HCT116 (cell line): ENCODE data around the gene JDP2. TPM values are rescaled to one million over a fixed set of nuclear protein-coding genes. Genes with fewer than 3 reads are reported as not detected.

ENCODE experiments used
- ATAC-seq: fragments of 200-7000 bp; cut with Tn5 transposase; 2 replicates; pipeline ENCODE4 v1.9.1; 2020; ENCODE audit warnings: mild to moderate bottlenecking, moderate library complexity
- BruUV-seq: library from RNA; stranded (reverse); fragments of 400-500 nt; replicated peaks from 2 replicates; lab custom pipeline; 2021; lab: Mats Ljungman, UMichigan
- CTCF ChIA-PET: fragments of 300-600 bp; sonication (Branson Sonifier 250); formaldehyde crosslinking; loops from one replicate; lab custom pipeline; 2021; ENCODE audit warnings: antibody characterized with exemption; lab: Charles Lee
- POLR2A ChIA-PET: fragments of 300-600, 350-600 bp; sonication (Branson Sonifier 250); formaldehyde crosslinking; loops from one replicate; lab custom pipeline; 2021; ENCODE audit warnings: antibody characterized with exemption; lab: Charles Lee
- RAD21 ChIA-PET, 2 experiments: fragments of 300-600 bp; sonication (Branson Sonifier 250); formaldehyde crosslinking; loops; one replicate each; lab custom pipeline; 2023; ENCODE audit warnings: low total read pairs in 2 of 2; ENCODE audit not compliant: uncharacterized antibody in 2 of 2, unreplicated experiment in 2 of 2, low non-redundant PET in 1 of 2; lab: Charles Lee
- DNase-seq: peaks from one replicate; pipeline ENCODE4 v3.0.0-alpha.2; 2010; ENCODE audit warnings: low read depth, low spot score
- H2AFZ ChIP-seq: fragments of 200-600 bp; shearing (Covaris generic), sonication (generic); 2 replicates; pipeline ENCODE4 v1.6.1; 2017; ENCODE audit warnings: low read depth, mixed run types, mixed read lengths, antibody characterized with exemption, low read length; ENCODE audit not compliant: poor library complexity, severe bottlenecking
- H3K27ac ChIP-seq: 2 replicates; pipeline ENCODE4 v1.5.1; 2012; ENCODE audit warnings: low read depth, low read length
- H3K27me3 ChIP-seq: fragments of 200-600 bp; sonication (generic); 2 replicates; pipeline ENCODE4 v1.6.1; 2016; ENCODE audit warnings: mixed run types, low read length, mixed read lengths; ENCODE audit not compliant: insufficient read depth
- H3K36me3 ChIP-seq, 2 experiments: fragments of 200-500 bp in 1 of 2; fragments of 200-600 bp in 1 of 2; sonication (Bioruptor generic) in 1 of 2; sonication (generic) in 1 of 2; 2 replicates each; pipeline versions ENCODE4 v1.5.1 to v1.6.1; 2014 to 2016; ENCODE audit warnings: low read length in 2 of 2, inconsistent platforms in 1 of 2, mixed read lengths in 1 of 2, mixed run types in 1 of 2; ENCODE audit not compliant: insufficient read depth in 2 of 2, control insufficient read depth in 1 of 2
- H3K4me1 ChIP-seq, 2 experiments: fragments of 200-600 bp in 1 of 2; sonication (generic) in 1 of 2; 2 replicates each; pipeline versions ENCODE4 v1.5.1 to v1.6.1; 2012 to 2017; ENCODE audit warnings: low read length in 2 of 2, inconsistent platforms in 1 of 2, mild to moderate bottlenecking in 1 of 2, mixed read lengths in 1 of 2, mixed run types in 1 of 2, moderate library complexity in 1 of 2; ENCODE audit not compliant: insufficient read depth in 2 of 2, control insufficient read depth in 1 of 2
- H3K4me2 ChIP-seq: fragments of 200-600 bp; sonication (generic); 2 replicates; pipeline ENCODE4 v1.6.1; 2017; ENCODE audit warnings: mixed run types, low read length, mixed read lengths
- H3K4me3 ChIP-seq, 2 experiments: fragments of 200-600 bp in 1 of 2; sonication (generic) in 1 of 2; replicated peaks in 1 of 2; 2 replicates each; pipeline ENCODE4 v1.5.1; 2011 to 2016; ENCODE audit warnings: low read length in 2 of 2, control low read depth in 1 of 2, low read depth in 1 of 2, mild to moderate bottlenecking in 1 of 2, mixed read lengths in 1 of 2, mixed run types in 1 of 2
- H3K79me2 ChIP-seq: fragments of 200-600 bp; sonication (generic); 2 replicates; pipeline ENCODE4 v1.6.1; 2017; ENCODE audit warnings: mild to moderate bottlenecking, mixed run types, low read length, moderate library complexity, mixed read lengths; ENCODE audit not compliant: insufficient read depth
- H3K9ac ChIP-seq: fragments of 200-600 bp; sonication (generic); 2 replicates; pipeline ENCODE4 v1.6.1; 2016; ENCODE audit warnings: low read length, mixed read lengths
- H3K9me2 ChIP-seq: fragments of 200-600 bp; sonication (generic), shearing (Covaris generic); 2 replicates; pipeline ENCODE4 v1.6.1; 2017; ENCODE audit warnings: mixed run types, mild to moderate bottlenecking, moderate library complexity; ENCODE audit not compliant: insufficient read depth
- H3K9me3 ChIP-seq, 2 experiments: fragments of 200-500 bp in 1 of 2; fragments of 200-600 bp in 1 of 2; sonication (Bioruptor generic) in 1 of 2; sonication (generic) in 1 of 2; 2 replicates each; pipeline ENCODE4 v1.6.1; 2014 to 2017; ENCODE audit warnings: low read length in 2 of 2, mixed read lengths in 2 of 2, inconsistent platforms in 1 of 2, low read depth in 1 of 2, mild to moderate bottlenecking in 1 of 2, mixed run types in 1 of 2, moderate library complexity in 1 of 2; ENCODE audit not compliant: control insufficient read depth in 1 of 2, insufficient read depth in 1 of 2
- H4K20me1 ChIP-seq: fragments of 200-600 bp; sonication (generic), shearing (Covaris generic); 2 replicates; pipeline ENCODE4 v1.6.1; 2017; ENCODE audit warnings: mixed run types, mild to moderate bottlenecking, moderate library complexity; ENCODE audit not compliant: insufficient read depth
- ATF3 ChIP-seq: IDR thresholded peaks from 2 replicates; pipeline ENCODE4 v1.6.1; 2012
- CBX3 ChIP-seq: IDR thresholded peaks from 2 replicates; pipeline ENCODE4 v1.6.1; 2012; ENCODE audit warnings: low read depth
- EGR1 ChIP-seq: IDR thresholded peaks from 2 replicates; pipeline ENCODE4 v1.6.1; 2012; ENCODE audit warnings: low read depth
- ELF1 ChIP-seq: IDR thresholded peaks from 2 replicates; pipeline ENCODE4 v1.6.1; 2012; ENCODE audit warnings: low read depth, borderline replicate concordance
- EZH2 ChIP-seq: fragments of 200-600 bp; sonication (generic); IDR thresholded peaks from 2 replicates; pipeline ENCODE4 v1.6.1; 2017; ENCODE audit warnings: antibody characterized with exemption, mixed run types
- EZH2phosphoT487 ChIP-seq: fragments of 200-600 bp; IDR thresholded peaks from 2 replicates; pipeline ENCODE4 v1.6.1; 2018; ENCODE audit warnings: antibody characterized with exemption, borderline replicate concordance
- FOSL1 ChIP-seq: IDR thresholded peaks from 2 replicates; pipeline ENCODE4 v1.6.1; 2012; ENCODE audit warnings: low read depth
- JUND ChIP-seq: IDR thresholded peaks from 2 replicates; pipeline ENCODE4 v1.6.1; 2012
- MAX ChIP-seq: IDR thresholded peaks from 2 replicates; pipeline ENCODE4 v1.6.1; 2012
- RAD21 ChIP-seq: IDR thresholded peaks from 2 replicates; pipeline ENCODE4 v1.6.1; 2012; ENCODE audit warnings: low read depth, mild to moderate bottlenecking
- SP1 ChIP-seq: IDR thresholded peaks from 2 replicates; pipeline ENCODE4 v1.6.1; 2012; ENCODE audit warnings: low read depth
- TCF7L2 ChIP-seq: IDR thresholded peaks from 2 replicates; pipeline ENCODE4 v1.7.0; 2011; ENCODE audit warnings: borderline replicate concordance, inconsistent platforms; ENCODE audit not compliant: insufficient read depth, insufficient read length; ENCODE audit errors: extremely low read depth
- ZBTB33 ChIP-seq: IDR thresholded peaks from 2 replicates; pipeline ENCODE4 v1.6.1; 2011; ENCODE audit warnings: mild to moderate bottlenecking, low read length, moderate library complexity; ENCODE audit not compliant: insufficient replicate concordance; ENCODE audit errors: extremely low read depth
- ZFX ChIP-seq: fragments of 450-650 bp; IDR thresholded peaks from 2 replicates; pipeline ENCODE4 v1.6.1; 2017
- intact Hi-C: fragments of 100-400 bp; cut with micrococcal nuclease; formaldehyde crosslinking; loops from 2 replicates; pipeline ENCODE4 v1.10.0; 2022
- total RNA-seq: library from RNA; stranded (reverse); gene quantifications from one replicate; pipeline ENCODE4 v1.2.1, GENCODE V29; 2021; ENCODE audit not compliant: unreplicated experiment
- TF ChIP-seq, protein P1 (sequence below), 3 experiments: fragments of 200-600 bp in 1 of 3; sonication (generic) in 1 of 3; IDR thresholded peaks in 2 of 3; conservative IDR thresholded peaks in 1 of 3; 2 replicates each; pipeline ENCODE4 v1.5.1; 2012 to 2017; ENCODE audit warnings: low read depth in 2 of 3, low read length in 2 of 3, antibody characterized with exemption in 1 of 3, borderline replicate concordance in 1 of 3, control low read depth in 1 of 3, mild to moderate bottlenecking in 1 of 3, mixed read lengths in 1 of 3, mixed run types in 1 of 3, moderate library complexity in 1 of 3; ENCODE audit not compliant: insufficient read depth in 1 of 3

The JDP2 gene
- total RNA-seq, 1 experiment from 2014 or later: 25.4 TPM

DNA sequence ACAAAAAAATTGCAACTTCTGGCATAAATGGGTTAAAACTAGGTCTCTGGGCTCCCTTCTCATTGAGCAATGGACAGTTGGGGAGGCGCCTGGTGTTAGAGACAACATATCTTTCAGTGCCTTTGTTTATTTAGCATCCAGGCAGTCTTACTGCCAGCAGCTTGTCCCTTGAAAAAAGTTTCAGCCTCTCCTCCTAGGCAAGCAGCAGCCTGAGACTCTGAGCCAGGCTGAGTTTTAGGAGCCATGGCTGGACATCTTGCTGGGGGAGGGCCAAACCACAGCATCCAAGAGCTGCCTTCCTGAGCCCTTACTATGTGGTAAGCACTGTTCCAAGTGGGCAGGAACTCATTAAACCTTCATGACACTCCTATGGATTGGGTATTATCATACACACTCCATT lies 10.1 kb upstream of the JDP2 start:
- Histone ChIP-seq H2AFZ (no peak overlapping the region), H3K9ac (no peak overlapping the region), H3K4me1 (peaks cover 8 to 10% of the 10 kb centered on the region in 2 experiments; a peak in 3 of 4 replicates), H3K79me2 (no peaks in the 10 kb centered on the region), H3K9me3 (no peaks in the 10 kb centered on the region), H3K4me3 (no peak overlapping the region), H3K27me3 (no peaks in the 10 kb centered on the region), H4K20me1 (no peaks in the 10 kb centered on the region), H3K9me2 (no peaks in the 10 kb centered on the region), H3K36me3 (no peaks in the 10 kb centered on the region), H3K27ac (no peak overlapping the region), H3K4me2 (no peak overlapping the region)
- TF ChIP-seq EZH2phosphoT487 (no peak), ELF1 (no peak)
- RAD21 ChIA-PET: no interaction called here
- no peak for DNase-seq
- POLR2A ChIA-PET: no interaction called here
- CTCF ChIA-PET: no interaction called here
- intact Hi-C loops: no loop called here
- ATAC-seq: no peak
- BruUV-seq: no TSS peak

GRCh38 chr14:75418850-75419768 lies 8.7 kb upstream of the JDP2 start:
- ChIA-PET POLR2A (no interaction called here), CTCF (no interaction called here), RAD21 (no interaction called here)
- H3K9me3 ChIP-seq: peaks cover 0 to 3% of the 10 kb centered on the region in 2 experiments; a peak in 1 of 4 replicates
- H3K27me3 ChIP-seq: no peaks in the 10 kb centered on the region
- H3K4me3 ChIP-seq: peak overlapping the region in 1 of 2 experiments; percentile 15; a peak in 1 of 4 replicates
- intact Hi-C loops: no loop called here
- no peak overlapping the region for H3K9ac ChIP-seq
- peak overlapping the region; percentile 49 for H3K4me2 ChIP-seq
- no TSS peak for BruUV-seq
- no peaks in the 10 kb centered on the region for H3K79me2 ChIP-seq
- H3K9me2 ChIP-seq: no peaks in the 10 kb centered on the region
- ATAC-seq (peak; percentile 93), DNase-seq (peak; percentile 58)
- peaks cover 8 to 10% of the 10 kb centered on the region in 2 experiments; a peak in 3 of 4 replicates for H3K4me1 ChIP-seq
- no peaks in the 10 kb centered on the region for H3K36me3 ChIP-seq
- H2AFZ ChIP-seq: peak overlapping the region; percentile 86
- no peak overlapping the region for H3K27ac ChIP-seq
- H4K20me1 ChIP-seq: no peaks in the 10 kb centered on the region
- TF ChIP-seq MAX: no peak
- TF ChIP-seq JUND: no peak
- TF ChIP-seq, protein P1, sequence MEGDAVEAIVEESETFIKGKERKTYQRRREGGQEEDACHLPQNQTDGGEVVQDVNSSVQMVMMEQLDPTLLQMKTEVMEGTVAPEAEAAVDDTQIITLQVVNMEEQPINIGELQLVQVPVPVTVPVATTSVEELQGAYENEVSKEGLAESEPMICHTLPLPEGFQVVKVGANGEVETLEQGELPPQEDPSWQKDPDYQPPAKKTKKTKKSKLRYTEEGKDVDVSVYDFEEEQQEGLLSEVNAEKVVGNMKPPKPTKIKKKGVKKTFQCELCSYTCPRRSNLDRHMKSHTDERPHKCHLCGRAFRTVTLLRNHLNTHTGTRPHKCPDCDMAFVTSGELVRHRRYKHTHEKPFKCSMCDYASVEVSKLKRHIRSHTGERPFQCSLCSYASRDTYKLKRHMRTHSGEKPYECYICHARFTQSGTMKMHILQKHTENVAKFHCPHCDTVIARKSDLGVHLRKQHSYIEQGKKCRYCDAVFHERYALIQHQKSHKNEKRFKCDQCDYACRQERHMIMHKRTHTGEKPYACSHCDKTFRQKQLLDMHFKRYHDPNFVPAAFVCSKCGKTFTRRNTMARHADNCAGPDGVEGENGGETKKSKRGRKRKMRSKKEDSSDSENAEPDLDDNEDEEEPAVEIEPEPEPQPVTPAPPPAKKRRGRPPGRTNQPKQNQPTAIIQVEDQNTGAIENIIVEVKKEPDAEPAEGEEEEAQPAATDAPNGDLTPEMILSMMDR (IDR thresholded peaks at IDR 0.05 in 2 of 3, conservative IDR thresholded peaks at IDR 0.05 in 1 of 3; ENCODE audit: borderline replicate concordance in 1 of 3, insufficient read depth in 1 of 3, low read depth in 2 of 3, low read length in 2 of 3): no peak
- TF ChIP-seq RAD21: no peak
- no peak; the same call in 1 of the 2 replicates for TF ChIP-seq CBX3
- no peak for TF ChIP-seq EZH2
- TF ChIP-seq ZFX: no peak
- no peak for TF ChIP-seq FOSL1
- TF ChIP-seq SP1: peak; percentile 68
- peak; percentile 18 for TF ChIP-seq TCF7L2
- no peak for TF ChIP-seq EZH2phosphoT487
- no peak for TF ChIP-seq ZBTB33
- no peak for TF ChIP-seq ATF3
- TF ChIP-seq EGR1: no peak
